ENCODE measurements around the gene CCNC. TPM values are rescaled to one million over a fixed set of nuclear protein-coding genes. Genes with fewer than 3 reads are reported as not detected.
A peak's percentile ranks its signal among the peaks of the same experiment; 100 is the strongest.
"Not testable (repeated sequence)": the region's sequence is repeated elsewhere in the genome, so short reads cannot be mapped to it uniquely, and the experiment has no call there.

Gene CCNC
- total RNA-seq, 1 donor from 2014 or later, result 41.6 TPM

- Histone ChIP-seq H3K9me3 (no peaks in the 10 kb centered on the region), H3K4me1 (peaks cover 25% of the 10 kb centered on the region), H3K27ac (no peak overlapping the region), H3K36me3 (no peaks in the 10 kb centered on the region), H3K27me3 (ENCODE audit: low read depth) (peaks cover 99% of the 10 kb centered on the region), H3K4me3 (peak overlapping the region; percentile 43)
- DNase-seq (peak; percentile 49), ATAC-seq (no peak)
- intact Hi-C loops (cut with DNase I), result no loop called here
- TF ChIP-seq CTCF (IDR thresholded peaks at IDR 0.05), result no peak
These were observed 36.0 kb upstream of the CCNC start for GRCh38 chr6:99604166-99605073.

GRCh38 chr6:99603421-99604165 is 35.1 kb upstream of the CCNC start:
- Histone ChIP-seq H3K36me3 (no peaks in the 10 kb centered on the region), H3K4me3 (peak overlapping the region; percentile 43), H3K27ac (no peak overlapping the region), H3K9me3 (no peaks in the 10 kb centered on the region), H3K4me1 (peaks cover 25% of the 10 kb centered on the region), H3K27me3 (ENCODE audit: low read depth) (peaks cover 99% of the 10 kb centered on the region)
- intact Hi-C loops (cut with DNase I), result no loop called here
- DNase-seq (peak; percentile 48), ATAC-seq (peak; percentile 38 to 51)
- no peak for TF ChIP-seq CTCF (IDR thresholded peaks at IDR 0.05)

GRCh38 chr6:99602520-99603420 is 34.3 kb upstream of the CCNC start:
- ATAC-seq, result peak in 1 of 2 donors; percentile 16
- Histone ChIP-seq H3K4me1 (peaks cover 25% of the 10 kb centered on the region), H3K27ac (no peak overlapping the region), H3K36me3 (no peaks in the 10 kb centered on the region), H3K27me3 (ENCODE audit: low read depth) (peaks cover 99% of the 10 kb centered on the region), H3K4me3 (peak overlapping the region; percentile 43), H3K9me3 (no peaks in the 10 kb centered on the region)
- peak; percentile 45 for DNase-seq
- TF ChIP-seq CTCF (IDR thresholded peaks at IDR 0.05), result no peak
- intact Hi-C loops (cut with DNase I), result no loop called here

- peaks cover 96% of the 10 kb centered on the region for H3K27me3 ChIP-seq (ENCODE audit: low read depth)
- intact Hi-C loops (cut with DNase I); DNase-seq: not testable (repeated sequence)
These were observed 26.2 kb upstream of the CCNC start for GRCh38 chr6:99594696-99595095.

GRCh38 chr6:99592900-99593299 is 24.4 kb upstream of the CCNC start:
- intact Hi-C loops (cut with DNase I), result no loop called here
- ATAC-seq (peak; percentile 29 to 52), DNase-seq (no peak)
- H3K4me3 ChIP-seq, result no peak overlapping the region
- H3K27ac ChIP-seq, result no peak overlapping the region
- H3K9me3 ChIP-seq, result no peaks in the 10 kb centered on the region
- no peaks in the 10 kb centered on the region for H3K36me3 ChIP-seq
- H3K4me1 ChIP-seq, result peaks cover 39% of the 10 kb centered on the region
- TF ChIP-seq CTCF (IDR thresholded peaks at IDR 0.05), result no peak
- peaks cover 96% of the 10 kb centered on the region for H3K27me3 ChIP-seq (ENCODE audit: low read depth)

More at GRCh38 chr6:99594696-99595095, 26.2 kb upstream of the CCNC start:
- ATAC-seq, H3K27ac ChIP-seq, H3K36me3 ChIP-seq, H3K9me3 ChIP-seq, H3K4me3 ChIP-seq: not testable (repeated sequence)
- H3K4me1 ChIP-seq, result peaks cover 24% of the 10 kb centered on the region
